Stimulated activated CD8-positive, alpha-beta memory T cell treated with anti-CD3 and anti-CD28 coated beads, Interleukin-15, amount 100 ng/mL, for 1 hour (primary cell): ENCODE results near the gene ADAMTS14.

Source experiments
- DNase-seq: peaks from one replicate; pipeline ENCODE4 v3.0.0-alpha.2; 2020; ENCODE audit warnings: low read depth

The ADAMTS14 gene

DNA sequence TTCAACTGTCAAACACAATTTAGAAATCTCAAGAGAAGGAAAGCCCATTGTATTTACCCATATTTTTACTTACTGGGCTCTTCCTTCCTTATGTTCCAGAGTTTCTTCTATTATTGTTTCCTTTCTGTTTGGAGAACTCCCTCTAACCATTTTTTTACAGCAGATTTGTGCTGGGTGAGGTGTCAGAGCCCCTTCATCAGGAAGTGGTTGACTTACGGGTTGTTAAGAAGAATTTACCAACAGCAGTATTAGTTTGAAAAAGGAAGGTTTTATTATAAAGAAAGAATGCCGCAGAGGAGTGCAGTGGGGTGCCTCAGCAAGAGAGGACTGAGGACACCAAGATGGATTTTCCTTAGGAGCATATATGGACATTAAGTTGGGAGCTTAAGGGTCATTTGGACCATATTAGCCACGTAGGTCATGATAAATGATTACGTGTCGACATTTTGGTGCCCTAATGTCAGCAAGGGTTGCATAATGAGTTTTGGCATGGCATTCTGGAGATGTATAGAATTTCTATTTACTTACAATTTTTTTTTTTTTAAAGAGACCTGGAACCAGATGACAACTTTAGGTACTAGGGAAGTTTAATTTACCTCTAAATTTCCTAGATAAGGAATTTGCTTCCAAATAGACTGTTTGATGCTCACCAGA, 119.2 kb downstream of the ADAMTS14 start:
- DNase-seq, result no peak

DNA sequence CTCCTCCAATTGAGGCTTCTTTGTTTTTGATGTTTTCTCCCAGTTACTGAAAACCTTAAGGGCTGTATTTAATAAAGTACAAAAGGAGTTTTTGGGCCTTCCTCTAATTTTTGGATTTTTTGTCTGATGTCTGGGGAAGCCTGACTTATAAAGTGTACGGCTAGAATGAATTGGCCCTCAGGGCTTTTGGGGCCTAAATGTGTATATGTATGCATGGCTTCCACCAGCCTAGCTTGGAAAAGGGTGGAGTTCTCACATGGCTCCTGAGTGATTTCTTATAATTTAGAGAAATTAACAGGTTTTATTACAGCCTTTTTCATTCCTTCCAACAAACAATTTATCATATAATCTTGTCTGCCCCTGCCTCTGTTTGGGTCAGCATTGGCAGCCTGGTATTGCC, 123.3 kb downstream of the ADAMTS14 start:
- no peak for DNase-seq

DNA sequence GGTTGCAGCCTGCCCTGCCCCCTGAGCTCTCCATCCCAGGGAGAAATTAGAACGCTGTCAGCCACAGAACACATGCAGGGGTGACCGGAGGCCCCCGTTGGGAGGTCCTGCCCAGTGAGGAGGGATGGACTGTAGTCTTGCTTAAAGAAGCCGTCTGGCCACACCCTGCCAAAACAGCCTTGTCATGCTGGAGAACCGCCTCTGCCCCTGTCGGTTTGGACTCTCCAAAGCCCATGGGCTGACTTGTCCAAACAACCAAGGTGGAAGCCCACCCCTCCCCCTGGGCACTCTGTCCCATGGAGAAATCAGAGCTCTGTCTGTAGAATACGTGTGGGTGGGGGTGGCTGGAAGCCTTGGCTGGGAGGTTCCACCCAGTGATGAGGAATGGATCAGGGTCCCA, 125.5 kb downstream of the ADAMTS14 start:
- DNase-seq, result no peak

DNA sequence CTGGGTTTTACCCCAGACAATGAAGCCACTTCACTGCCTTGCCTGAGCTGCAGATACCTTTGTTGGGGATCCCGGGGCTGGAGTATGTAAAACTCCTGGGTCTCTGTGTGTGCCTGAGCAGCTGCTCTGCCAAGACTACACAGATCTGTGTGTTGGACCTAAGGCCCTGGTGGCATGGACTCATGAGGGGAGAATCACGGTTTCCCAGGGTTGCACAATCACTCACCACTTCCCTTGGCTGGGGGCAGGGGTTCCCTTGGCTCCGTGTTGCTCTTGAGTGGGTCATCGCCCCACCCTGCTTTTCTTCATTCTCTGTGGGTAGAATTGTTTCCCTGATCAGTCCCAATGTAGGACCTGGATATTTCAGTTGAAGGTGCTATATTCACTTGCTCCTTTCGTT, 126.8 kb downstream of the ADAMTS14 start:
- DNase-seq, result no peak

GRCh38 chr10:70801854-70802253, 129.5 kb downstream of the ADAMTS14 start:
- DNase-seq, result no peak

DNA sequence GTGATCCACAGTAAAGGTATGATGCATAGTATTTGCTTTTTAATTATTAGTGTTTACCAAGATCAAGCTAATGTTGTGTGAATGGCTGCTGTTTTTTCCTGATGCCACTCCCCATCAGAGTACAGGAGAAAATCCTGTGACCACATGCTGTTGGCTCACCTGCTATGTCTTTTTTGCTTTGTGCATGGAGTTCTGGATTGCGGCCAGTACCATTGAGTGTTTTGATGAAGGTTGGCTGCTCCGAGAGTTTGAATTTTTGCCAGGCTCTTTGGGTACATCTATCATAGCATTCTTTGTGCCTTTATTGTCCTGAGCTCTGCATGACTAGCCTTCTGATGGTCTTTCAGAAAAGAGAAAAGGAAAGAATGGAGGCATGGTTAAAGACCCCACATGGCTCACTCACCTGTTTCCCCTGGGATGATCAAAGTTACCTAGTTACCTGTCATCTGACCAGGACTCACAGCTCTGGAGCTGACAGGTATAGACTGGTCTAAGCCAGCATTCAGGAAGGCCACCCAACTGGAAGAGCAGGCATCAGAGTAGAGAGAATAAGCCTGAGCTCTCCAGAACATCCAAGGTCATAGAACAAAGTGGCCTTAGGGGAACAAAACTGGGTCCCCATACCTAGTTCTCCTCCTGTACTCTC, 131.6 kb downstream of the ADAMTS14 start:
- DNase-seq, result no peak

GRCh38 chr10:70804421-70804808, 132.1 kb downstream of the ADAMTS14 start:
- no peak for DNase-seq

GRCh38 chr10:70805619-70806215, 133.4 kb downstream of the ADAMTS14 start:
- DNase-seq, result no peak

DNA sequence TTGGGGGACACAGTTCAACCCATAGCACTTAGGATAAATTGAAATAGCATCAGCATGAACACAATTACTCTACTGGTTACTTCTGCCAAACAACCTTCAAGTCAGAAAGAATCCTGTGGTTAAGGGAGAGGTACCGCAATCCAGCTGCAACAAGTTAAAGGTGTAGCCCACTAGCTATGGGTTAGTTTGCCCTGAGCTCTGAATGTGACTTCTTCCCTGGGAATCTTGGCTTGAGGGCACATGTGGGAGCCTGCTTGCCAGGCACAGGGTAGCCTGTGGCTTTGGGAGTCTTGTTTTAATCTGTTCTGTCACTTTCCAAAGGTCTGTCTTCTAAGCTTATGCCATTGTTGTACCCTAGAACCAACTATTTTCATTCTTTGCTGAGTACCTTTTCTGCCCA, 134.5 kb downstream of the ADAMTS14 start:
- DNase-seq, result no peak

GRCh38 chr10:70807556-70807955, 135.2 kb downstream of the ADAMTS14 start:
- no peak for DNase-seq

GRCh38 chr10:70809011-70809611, 136.8 kb downstream of the ADAMTS14 start:
- no peak for DNase-seq

DNA sequence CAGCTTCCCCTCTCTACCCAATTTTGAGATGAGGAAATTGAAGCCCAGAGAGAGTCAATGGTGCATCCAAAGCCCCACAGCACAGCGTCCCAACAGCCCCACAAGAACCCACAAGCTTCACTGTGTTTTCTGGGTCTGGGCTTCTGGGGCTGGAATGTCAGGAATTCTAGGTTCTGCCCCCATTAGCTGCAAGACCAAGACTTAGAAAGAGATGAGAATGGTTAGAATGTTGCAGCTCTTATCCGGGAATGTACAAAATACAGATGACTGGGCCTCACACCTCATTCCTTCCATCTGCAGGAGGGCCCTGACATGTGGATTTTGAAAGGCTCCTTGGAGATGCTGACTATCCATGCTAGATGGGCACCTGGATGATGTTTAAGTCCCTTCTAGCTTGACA, 137.4 kb downstream of the ADAMTS14 start:
- DNase-seq, result no peak

DNA sequence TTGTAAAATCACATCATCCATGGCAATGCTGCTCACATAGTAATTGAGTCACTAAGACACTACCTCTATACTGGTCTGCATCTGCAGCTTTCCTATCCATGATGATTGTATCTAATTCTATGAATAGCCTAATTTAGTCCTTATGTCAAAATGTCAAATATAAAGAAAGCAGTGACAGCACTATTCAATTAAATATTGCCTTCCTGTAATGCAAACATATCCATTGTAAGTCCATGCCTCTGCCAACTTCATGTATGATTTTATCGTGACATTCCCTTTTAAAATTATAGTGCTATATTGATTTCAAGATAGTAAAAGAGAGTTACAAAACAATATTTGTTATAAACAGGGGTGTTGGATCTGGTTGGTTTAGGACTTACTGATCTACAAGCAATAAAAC, 138.7 kb downstream of the ADAMTS14 start:
- no peak for DNase-seq

GRCh38 chr10:70811881-70812280, 139.6 kb downstream of the ADAMTS14 start:
- no peak for DNase-seq
